Renal pelvis (tissue), 4 donors: Measurements from ENCODE around the gene EAF1. TPM values are rescaled to one million over a fixed set of nuclear protein-coding genes. Genes with fewer than 3 reads are reported as not detected.
"Not testable (repeated sequence)": the region's sequence is repeated elsewhere in the genome, so short reads cannot be mapped to it uniquely, and the experiment has no call there.

ENCODE experiments used
- DNase-seq: peaks from one replicate; pipeline ENCODE4 v3.0.0-alpha.2; 2013
- polyA plus RNA-seq, 3 donors: library from polyadenylated mRNA; unstranded; fragments of 120-200 nt; gene quantifications; one replicate each; pipeline ENCODE4 v1.2.1, GENCODE V29; 2013; ENCODE audit not compliant: insufficient read length in 3 of 3

The EAF1 gene
- polyA plus RNA-seq, 3 donors = 14.5 to 23.7 (median 22.5) TPM

DNA sequence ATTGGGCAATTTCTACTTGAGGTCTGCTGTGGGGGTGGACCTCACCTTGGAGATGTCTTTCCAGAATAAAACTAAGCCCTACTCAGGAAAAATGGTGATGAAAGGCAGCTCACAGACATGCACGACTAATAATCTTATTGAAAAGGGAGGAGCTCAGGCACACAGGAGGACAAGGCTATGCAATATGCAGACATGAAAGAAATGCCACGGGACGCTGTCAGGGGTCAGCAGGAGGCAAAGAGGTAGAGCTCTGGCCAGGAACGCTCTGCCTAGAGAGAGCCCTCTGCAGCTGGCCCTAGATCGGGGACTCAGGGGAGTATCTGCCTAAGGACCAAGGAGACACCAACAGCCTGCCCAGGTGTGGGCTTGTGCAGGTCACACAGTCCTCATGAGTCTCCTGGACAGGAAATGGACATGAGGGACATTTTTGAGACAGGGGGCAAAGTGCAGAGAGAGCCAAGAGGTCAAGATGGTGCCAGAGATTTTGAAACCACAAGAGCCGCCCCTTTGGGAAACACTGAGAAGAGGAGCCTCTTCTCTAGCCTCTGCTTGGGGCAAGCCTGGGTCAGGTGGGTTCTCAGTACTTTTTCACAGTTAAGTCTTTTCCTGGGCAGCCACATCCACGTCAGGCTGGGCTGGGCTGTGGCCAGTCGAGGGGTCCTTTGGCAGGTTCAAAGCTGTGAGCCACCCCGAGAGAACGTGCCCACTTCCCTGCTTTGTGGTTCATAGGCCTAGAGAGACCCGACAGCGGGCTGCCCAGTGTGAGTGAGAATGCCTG, 23.2 kb downstream of the EAF1 start:
- no peak for DNase-seq

DNA sequence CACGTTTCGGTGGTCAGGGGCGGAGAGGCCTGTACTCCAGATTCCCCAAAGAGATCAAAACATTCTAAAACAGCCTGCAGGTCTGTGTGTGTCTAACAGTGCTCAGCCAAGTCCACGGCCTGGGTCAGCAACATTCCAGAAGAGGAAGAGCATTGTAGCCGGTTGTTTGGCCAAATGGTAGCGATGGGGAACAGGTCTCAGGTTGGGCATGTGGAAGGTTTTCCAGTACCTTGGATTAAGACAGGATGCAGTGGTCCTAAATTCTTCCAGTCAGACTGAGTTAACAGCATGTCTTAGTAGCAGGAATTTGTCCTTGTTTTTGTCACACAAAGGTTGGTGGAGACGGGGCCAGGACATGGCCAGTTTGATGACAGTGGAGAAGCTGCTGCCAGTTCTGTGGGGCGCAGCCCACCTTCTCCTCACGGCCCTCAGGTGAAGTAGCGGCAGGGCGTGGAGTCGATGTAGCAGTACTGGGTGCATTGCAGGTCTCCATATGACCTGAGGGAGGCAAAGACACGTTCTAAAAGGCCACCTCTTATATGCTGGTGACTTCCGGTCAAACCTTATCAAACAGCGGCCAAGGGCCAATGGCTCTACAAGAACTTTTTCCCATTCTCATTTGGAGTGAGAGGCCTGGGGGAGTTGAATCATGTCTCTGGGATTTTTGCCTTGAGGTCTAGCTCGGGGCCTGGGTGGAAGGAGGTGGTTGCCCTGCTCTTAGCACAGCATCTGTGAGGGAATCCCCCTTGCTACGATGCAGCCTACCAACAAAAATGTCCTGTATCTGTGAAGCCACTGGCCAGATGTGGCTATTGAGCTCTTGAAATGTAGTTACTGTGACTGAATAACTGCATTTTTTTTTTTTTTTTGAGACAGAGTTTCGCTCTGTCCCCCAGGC, 24.1 kb downstream of the EAF1 start:
- DNase-seq = no peak

DNA sequence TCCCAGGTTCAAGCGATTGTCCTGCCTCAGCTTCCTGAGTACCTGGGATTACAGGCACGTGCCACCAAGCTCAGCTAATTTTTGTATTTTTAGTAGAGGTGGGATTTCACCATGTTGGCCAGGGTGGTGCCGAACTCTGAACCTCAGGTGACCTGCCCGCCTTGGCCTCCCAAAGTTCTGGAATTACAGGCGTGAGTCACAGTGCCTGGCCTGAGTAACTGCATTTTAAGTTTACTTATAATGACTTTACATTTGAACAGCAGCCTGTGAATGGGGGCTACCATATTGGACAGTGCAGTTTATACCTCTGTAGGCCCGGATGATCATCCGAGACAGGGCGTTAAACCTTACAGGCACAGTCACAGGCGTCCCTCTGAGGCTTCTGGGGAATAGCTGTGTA, 24.8 kb downstream of the EAF1 start:
- DNase-seq = no peak

DNA sequence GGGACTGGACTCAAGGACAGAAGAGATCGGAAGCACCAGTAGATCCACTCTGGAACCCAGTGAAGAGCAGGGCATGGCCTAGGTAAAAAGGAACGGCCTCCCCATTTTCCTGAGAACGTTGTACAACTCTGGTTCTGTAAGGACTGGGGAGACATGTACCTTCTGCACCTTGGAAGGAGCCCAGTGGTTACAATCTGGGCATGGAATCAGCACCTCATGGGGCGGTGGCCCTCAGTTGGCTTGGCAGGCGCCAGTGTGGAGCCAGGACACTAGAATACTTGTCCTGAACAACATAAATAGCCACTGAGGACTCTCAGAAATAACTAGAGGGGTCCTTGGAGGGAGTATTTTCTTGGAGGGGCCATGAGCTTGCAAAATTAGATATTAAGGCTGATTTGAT, 25.6 kb downstream of the EAF1 start:
- no peak for DNase-seq

DNA sequence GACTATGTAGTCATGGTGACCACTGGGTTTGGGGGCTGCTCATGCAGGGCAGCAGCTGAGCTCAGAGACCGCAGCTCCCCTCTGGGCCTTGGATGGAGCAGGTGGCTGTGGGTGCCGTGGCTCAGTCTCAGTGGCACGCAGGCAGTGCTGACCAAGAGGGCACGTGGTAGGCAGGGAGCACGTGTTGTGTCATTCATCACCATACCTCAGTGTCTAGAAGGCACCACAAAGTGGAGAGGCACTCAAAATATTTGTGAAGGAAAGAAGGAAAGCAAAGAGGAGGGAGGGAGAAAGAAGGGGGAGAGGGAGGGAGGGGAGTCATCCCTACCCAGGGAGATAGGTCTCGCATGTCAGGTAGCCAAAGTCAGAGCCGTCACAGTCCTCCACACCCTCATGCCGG, 26.1 kb downstream of the EAF1 start:
- DNase-seq = no peak

DNA sequence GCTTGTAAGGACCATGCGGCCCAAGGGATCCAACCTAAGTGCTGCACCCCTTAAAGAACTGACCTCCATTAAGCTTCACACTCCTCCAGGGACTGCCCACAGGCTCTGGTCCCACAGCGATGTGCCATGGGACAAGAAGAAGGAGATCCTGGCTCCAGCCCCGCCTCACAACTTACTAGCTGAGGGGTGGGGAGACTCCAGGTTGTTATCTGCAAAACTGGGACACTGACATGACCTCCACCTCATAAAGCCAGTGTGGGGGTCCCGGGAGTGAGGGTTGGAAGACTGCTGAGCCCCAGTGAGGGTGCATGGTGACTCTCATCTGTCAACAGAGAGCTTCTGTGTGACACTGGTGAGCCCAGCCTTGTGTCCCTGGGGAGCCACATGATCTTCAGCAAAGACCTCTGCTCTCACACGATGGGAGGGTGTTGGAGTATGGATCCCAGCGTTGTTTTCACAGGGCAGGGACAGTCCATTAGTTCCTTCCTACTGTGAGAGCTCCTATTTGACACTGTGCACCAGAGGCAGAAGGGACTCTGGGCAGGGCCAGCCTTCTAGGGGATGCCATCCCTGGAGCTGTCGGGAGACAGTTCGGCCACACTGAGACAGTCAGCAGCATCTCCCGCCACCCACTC, 26.7 kb downstream of the EAF1 start:
- no peak for DNase-seq

DNA sequence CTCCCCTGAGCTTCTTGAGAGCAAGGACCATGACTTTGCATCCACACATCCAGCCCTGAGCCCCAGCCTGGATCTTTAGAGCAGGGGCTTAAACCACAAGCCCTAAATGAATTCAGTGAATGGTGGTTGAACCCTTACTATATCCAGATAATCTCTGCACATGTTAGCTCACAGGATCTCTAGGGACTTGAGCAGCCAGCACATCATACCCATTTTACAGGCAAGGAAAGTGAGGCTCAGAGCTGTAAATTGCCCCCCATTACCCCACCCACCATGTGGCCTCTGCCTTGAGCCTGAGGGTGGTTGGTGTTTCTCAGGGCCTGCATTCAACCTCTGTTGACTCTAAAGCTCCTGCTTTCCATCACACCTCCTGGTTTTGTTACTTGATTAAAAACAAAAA, 27.6 kb downstream of the EAF1 start:
- no peak for DNase-seq

DNA sequence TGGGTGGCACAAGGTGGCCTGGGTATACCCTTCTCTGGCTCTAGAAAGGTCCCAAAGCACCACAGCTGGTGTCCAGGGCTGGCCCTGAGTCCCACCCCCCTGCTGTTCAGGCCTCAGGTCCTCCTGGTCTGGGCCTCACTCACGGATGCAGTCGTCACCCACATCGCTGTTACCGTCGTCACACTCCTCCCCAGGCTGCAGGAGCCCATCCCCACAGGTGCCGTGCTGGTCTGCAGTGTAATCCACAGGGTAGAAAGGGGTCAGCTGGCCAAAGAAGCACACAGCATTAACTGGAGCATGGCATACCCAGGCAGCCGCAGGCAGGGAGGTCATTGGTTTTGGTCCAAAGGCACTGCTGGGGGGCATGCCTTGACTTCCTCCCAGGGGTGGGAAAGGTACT, 28.4 kb downstream of the EAF1 start:
- no peak for DNase-seq

DNA sequence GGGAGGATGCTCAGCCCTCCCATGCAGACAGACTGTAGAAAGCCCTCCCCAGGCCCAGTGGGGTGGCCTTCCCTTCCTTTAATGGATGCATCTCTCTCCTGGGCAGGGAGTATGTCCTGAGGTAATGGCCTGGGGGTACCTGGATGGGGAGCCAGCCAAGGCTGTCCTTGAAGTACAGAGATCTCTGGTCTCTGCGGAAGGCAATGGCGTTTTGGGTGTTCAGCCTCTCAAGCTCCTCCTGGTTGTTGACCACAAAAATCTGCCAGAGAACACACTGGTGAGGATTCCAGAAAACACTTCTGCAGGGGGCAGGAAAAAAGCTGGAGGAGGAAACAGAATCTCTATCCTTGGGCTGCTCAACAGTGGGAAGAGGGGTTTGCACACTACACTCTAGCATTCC, 28.9 kb downstream of the EAF1 start:
- DNase-seq = no peak

DNA sequence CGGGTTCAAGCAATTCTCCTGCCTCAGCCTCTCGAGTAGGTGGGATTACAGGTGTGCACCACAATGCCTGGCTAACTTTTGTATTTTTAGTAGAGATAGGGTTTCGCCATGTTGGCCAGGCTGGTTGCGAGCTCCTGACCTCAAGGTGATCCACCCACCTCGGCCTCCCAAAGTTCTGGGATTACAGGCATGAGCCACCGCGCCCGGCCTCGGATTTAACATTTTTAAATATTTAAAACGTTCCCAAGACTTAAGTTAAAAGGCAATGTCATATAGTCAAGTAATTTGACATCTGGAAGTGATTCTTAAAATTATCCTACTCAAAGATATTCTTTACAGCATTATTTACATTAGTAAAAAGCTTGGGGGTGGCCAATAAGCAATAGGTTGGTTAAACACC, 29.5 kb downstream of the EAF1 start:
- DNase-seq = not testable (repeated sequence)

DNA sequence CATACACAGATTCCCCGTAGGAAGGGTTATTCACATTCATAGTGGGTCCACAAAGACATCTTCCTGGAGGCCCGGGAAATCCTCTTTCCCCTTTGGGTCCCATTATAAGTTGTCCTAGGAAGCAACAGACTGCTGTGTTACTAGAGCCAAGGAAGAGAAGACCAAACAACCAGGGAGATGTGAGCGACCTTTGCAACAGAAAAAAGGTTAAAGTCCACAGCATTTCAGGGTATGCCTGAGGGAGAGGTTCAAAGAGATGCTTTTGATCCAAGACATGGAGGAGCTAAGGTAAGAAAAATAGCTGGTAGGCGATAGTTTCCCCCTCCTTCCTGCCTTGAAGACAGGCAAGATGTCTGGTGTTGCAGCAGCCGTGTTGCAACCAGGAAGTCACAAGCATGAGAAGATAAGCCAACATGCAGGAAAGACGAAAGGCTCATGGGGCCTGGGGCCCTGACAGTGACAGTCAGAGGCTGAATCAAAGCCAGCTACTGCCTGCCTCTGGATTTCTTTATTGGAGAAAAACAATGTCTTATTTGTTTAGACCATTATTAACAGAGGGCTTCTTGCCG, 30.9 kb downstream of the EAF1 start:
- no peak for DNase-seq

DNA sequence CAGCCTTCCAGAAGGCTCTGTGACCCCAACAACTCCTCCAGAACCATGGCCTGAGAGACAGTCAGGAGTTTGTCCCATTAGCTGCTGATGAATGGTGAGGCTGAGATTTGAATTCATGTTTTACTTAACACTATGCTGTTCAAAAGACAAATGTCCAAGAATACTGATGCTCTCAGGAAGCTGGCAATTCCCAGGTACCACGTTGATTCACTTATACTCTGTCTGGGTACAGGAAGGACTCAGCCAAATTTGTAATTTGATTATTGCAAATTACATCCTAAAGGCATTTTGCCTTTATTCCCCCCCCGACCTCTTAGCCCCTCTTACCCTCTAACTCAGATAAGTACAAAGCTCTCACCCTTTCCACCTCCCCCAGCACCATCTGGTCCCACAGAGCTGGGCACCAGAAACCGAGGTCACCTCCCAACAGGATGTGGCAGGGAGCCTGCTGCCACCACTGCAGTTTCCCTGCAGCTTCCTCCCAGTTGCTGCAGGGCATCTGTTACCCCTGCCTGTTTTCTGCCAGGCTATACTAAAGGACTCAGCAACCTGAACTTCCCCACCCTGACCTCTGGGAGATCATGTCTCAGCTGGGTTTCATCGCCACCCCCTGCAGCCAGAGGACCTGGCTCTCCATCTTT, 33.6 kb downstream of the EAF1 start:
- no peak for DNase-seq

DNA sequence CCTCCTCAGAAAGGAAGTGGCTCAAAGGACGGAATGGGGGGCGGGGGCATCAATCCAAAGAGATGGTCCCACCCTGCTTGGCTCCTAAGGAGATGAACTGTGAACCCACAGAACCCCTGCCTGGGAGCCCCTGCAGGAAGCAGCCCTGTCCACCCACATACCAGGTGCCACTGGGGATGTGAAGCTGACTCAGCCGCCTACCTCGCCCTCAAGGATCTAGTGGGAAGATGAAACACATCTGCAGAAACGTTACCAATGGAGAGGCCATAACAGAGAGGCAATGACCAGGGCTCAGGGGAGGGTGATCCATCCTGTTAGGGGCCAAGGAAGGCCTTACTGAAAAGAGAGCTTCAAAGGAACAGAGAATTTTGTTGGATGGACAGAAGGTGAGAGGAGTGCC, 35.1 kb downstream of the EAF1 start:
- DNase-seq = no peak

DNA sequence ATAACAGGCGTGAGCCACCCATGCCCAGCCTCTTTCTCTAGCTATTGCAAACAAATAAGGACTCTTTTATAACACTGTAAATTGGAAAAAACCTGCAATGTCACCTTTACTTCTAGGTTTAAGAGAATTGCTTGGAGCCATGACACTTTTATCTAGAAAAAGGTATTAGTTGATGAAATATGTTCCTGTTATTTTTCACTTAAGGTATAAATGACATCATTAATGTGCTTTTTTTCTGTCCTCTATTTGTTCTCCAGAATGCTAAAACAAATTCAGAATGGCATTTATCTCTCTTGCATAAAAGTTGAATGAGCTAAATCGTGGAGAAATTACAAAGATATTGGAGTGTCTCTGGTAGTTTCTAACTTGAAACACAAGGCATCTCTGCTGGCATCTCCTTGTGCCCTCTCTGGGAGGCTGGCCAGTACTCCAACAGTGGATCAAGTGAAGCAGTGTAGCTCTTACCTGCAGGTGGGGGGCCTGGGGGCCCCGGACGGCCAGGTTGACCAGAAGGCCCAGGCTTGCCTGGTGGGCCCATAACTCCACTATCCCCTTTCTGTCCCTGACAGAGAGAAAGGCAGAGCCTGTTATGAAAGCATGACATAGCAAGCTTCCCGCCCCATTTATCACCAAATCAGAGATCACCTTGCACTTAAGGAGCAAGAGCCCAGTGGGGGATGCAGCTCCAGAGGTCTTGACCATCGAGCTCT, 38.6 kb downstream of the EAF1 start:
- DNase-seq = no peak

DNA sequence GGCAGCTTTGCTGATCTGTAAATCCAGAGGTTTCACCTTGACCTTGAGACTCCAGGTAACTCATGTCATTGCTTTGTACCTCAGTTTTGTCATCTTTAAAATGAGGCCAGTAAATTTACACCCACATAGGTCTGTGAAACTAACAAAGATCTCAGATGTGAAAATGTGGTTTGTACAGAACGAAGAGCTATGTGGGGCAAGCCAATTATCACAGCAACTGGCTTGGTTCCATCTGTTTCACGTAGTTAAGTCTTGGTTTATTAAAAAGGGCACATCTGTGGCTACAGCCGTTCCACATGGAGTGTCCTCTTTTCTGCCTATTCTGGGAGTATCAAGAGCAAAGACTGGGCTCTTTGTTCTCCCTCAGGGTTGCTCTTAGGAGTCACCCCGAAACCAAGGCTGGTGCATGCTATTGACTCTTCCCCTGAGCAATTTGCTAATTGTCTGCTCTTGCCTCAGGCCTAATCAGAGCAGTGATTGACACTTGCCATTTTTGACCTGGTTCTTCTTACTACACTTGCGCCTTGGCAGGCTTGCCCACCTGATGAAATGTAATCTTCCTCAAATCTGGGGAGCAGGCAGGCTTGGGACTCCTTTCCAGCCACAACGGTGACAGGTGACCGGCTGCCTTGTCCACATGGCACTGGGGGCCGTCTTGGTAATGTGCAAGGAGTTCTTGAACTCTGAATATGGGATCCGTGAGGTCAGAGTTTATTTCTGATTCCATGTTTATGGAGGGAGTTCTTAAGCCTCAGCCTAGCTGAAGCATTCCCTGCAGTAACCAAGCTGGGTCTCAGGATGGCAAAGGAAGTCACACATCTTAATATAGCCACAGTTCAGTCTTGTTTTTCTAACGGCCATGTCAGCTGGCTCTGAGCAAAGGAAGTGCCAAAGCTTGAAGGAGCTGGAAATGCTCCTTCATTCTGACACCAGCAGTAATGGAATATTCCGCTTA, 40.1 kb downstream of the EAF1 start:
- DNase-seq = no peak

DNA sequence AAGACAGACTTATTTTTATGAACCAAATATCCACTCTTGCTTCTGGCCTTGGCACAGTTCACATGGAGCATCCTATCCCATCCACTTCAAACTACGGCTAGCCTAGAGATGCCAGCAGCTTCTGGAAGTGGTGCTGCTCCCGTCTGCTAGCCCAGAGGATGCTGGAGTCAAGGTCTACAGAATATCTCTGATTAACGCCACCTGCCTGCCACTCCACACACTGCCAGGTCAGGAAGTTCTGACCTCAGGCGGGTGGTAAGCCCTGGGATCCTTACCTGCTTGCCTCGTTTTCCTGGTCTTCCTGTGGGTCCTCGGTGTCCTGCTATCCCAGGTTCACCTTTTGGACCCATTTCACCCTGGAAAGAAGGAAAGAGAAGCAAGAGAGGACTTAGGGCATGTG, 42.9 kb downstream of the EAF1 start:
- no peak for DNase-seq

DNA sequence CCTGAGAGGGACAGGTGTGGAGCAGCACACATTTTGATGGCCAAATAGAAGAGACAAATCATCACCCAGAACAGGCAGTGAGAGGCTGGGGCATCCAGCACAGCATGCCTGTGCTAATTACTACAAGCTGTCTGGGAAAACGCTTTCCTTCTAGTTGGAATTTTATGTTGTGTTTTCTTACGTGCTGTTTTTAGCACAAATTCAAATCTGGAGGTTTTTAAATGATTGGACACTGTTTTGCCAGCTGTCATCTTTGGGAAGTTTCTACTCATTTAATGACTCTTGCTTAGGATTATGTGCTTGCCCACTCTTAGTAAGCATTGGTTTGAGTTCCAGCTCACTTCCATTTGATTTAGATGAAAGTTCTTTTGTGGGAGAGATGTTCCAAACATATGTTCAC, 43.5 kb downstream of the EAF1 start:
- no peak for DNase-seq

DNA sequence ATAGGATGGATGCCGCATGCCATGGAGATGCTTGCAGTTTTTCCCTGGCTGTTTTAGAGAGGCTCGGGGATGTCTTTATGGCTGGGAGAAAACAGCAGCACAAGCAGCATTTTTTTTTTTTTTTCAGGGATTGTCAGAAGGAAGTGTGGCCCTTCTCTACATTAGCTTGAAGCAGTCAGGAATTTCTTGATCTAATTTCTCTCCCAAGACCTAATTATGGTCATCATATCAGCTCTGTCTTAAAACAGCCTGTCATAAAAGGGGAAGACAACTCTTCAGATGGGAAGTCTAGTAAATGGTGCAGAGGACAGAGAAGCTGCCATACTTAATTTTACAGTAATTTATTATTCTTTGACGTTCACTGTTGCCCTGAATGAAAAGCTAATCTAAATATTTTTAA, 44.5 kb downstream of the EAF1 start:
- DNase-seq = no peak

DNA sequence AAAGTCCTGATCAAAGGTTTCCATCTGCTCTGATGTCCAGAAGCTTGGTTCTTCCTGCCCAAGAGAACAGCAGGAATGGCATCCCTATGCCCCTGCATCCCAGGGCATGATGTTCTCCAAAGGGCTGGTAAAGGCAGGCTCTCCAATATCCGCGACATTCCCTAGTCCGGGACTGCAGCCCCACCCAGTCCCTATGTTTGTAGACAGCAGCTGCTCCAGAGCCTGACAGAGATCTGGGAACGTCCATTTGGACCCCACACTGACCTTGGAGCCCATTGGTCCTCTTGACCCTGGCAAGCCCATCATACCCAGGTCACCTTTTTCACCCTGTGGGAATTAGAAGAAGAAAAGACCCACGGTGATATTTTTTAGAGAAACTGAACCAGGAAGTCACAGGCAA, 47.8 kb downstream of the EAF1 start:
- no peak for DNase-seq

DNA sequence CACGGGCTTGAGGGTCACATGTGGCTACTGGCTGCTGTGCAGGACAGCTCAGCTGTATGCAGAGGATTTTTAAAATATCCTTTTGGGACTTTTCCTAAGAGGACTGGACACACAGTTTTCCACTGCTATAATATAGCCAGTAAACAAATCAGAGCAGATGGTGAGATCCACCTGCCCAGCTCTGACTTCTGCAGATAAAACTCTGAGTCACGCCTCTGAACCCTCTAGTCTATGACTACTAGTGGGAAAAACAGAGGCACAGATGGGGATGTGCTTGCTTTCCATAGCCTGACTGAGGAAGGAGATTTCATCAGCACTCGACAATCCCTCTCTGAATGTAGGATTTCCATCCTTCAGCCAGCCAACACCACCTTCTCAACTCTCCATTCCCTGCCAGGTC, 49.0 kb downstream of the EAF1 start:
- no peak for DNase-seq
